Left hindlimb (tissue), 1 donor: ENCODE results near the gene EZH2.

Experiments used
- DNase-seq: peaks from one replicate; pipeline ENCODE4 v3.0.0-alpha.2; 2018

EZH2 gene

GRCh38 chr7:148761499-148762278 lies 122.4 kb downstream of the EZH2 start:
- no peak for DNase-seq
